DMS53 treated with DMSO at 0.1 percent for 48 hours (cell line): ENCODE data around the gene GPR176.
"Not testable (repeated sequence)": the region's sequence is repeated elsewhere in the genome, so short reads cannot be mapped to it uniquely, and the experiment has no call there.

Experiments
- DNase-seq: peaks from one replicate; lab custom pipeline; 2025; ENCODE audit not compliant: unreplicated experiment; lab: John Stamatoyannopoulos, UW

The GPR176 gene

DNA sequence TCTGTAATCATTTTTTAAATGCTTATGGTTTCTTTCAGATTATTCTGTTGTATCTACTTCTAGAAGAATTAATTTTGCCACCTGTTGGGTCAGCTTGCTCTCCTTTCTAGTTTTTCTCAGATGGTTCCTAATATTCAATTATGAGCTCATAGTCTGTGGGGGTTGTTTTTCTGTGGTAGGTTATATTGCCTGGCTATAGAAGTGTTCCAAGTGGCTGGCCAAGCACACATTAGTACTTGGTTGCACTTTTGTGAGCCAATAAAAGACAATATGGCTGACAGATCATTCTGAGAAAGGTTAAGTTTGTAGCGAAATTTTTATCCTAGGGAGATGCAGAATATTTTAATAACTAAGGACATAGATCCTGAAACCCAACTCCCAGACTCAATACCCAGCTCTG, 105.6 kb downstream of the GPR176 start:
- DNase-seq, result no peak

DNA sequence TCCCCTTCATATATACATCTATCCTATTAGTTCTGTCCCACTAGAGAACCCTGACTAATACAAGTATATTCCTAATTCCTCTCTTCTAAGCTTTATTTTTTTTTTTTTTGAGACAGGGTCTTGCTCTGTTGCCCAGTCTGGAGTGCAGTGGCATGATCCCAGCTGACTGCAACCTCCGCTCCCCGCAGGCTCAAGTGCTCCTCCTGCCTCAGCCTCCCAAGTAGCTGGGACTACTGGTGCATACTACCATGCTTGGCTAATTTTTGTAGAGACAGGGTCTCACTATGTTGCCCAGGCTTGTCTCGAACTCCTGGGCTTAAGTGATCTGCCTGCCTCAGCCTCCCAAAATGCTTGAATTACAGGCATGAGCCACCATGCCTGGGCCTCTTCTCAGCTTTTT, 107.4 kb downstream of the GPR176 start:
- DNase-seq, result not testable (repeated sequence)

DNA sequence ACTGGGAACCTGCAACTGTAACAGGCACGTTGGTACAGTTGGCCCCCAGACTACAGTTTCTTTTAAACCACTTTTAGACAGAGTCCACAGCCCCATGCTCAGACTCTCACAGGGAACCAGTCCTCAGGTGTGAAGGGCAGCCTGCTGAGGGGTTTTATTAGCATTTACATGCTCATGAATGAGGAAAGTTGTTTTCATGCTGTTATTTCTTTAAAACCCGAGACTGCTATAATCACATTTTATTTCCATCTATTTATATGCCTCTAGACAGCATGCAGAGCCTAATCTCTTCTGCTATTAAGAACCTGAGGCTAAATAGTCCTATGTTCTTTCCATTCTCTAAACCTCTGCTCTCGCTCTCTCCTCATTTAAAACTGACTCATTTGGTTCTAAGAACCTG, 111.2 kb downstream of the GPR176 start:
- DNase-seq, result no peak

DNA sequence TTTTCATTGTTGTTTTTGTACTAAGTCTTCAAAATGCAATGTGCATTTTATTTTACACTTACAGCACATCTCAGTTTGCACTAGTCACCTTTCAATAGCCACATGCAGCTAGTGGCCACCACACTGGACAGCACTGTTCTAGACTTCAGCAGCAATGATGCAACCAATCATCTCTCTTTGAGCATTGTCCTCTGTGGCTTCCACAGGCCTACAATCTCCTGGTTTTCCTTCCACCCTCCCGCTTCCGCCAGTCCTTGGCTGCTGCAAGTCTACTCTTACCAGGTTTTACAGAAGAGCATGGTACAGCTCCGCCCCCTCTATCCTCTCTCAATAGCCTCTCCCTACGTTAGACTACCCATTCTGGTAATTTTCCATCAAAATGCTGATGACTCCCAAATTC, 112.3 kb downstream of the GPR176 start:
- no peak for DNase-seq

DNA sequence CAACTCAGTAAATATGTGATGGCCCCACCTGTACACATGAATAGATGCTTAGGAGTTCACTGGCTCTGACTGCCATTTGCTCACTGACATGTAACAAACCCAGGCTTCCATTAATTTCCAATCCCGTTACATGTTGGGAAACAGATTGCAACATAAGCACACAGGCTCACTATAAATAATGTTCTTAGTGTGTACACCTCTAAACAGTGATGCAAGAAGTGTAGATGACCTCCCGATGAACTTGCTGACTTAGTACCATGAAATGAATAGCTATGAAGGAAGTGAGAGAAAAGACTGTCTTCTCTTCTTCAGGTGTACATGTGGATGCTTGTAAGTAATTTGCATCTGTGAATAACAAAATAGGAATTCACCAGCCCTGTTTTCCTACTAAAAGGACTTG, 116.0 kb downstream of the GPR176 start:
- DNase-seq, result no peak

DNA sequence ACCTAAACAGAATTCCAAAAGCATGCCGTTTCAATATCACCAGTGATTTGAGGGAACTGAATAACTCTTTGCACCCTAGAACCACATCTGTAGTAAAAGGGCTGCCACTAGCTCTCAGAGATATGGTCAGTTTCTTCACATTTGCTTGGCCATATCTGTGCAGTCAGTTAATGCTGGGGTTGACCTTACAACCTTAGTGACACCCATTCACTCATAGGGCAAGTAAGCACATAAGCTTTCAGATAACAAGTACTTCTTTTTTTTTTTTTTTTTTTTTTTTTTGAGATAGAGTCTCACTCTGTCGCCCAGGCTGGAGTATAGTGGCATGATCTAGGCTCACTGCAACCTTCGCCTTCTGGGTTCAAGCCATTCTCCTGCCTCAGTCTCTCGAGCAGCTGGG, 117.0 kb downstream of the GPR176 start:
- DNase-seq, result no peak

DNA sequence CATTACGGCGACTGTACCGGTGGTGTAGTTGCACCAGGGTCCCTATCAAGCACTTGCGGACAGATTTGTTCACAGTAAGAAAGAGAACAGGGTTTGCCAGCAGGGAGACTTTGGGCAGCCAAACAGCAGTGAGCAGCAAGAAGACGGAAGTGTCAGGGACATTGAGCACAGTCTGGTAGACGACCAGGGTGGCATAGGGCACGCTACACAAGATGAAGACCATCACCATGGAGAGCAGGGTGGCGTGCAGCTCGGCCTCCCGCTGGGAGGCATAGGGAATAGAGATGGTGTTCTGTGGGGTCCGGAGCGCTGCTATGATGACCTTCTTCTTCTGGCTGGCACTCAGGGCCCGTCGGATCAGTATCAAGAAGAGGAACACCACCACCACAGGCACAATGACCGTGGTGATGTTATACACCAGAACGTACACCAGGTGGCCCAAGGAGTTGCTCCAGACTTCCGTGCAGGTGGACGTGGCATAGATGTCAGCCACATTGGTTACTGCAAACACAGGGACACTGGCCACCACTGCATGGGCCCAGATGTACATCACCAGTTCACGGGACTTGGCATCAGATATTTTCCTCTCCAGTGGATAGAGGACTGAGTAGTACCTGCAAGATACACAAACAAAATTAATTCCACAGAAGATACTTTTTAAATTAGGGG, 118.3 kb downstream of the GPR176 start:
- DNase-seq, result peak; percentile 27

DNA sequence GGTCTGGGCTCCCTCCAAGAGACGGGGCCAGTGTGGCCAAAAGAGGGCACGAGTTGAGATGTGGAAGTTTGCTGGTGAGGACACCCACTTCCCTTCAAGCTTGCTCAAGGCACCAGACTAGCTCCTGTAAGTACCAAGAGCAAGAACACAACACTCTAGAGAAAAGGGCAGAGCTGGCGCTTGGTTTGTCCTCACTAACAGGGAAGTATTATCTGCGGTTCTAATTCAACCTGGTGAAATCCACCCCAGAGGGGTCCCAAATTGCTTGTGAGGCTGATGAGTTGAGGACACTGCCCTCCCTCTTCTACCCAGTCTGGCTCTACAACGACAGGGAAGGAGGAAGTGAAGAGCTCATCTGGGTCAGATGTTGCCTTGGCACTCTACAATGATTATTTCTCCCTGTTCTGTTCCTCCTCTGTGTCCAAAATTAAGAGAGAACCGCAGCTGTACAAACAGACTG, 120.5 kb downstream of the GPR176 start:
- no peak for DNase-seq

DNA sequence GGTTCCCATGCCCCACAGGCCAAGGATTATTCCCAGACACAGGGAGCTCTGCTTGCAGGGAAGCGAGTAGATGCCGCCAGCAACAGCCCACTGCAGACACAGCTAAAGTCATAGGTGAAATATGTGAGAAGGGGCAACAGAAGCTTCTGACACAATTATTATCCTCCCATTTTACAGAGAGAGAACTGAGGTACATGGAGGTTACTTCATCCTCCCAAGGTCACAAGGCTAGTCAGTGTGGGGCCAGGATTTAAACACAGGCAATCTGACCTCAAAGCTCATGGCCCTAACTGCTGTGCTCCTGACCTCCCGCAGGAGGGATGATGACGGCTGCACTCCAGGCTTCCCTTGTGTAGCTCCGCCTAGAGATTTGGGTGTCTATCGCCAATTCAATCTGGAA, 121.7 kb downstream of the GPR176 start:
- no peak for DNase-seq

DNA sequence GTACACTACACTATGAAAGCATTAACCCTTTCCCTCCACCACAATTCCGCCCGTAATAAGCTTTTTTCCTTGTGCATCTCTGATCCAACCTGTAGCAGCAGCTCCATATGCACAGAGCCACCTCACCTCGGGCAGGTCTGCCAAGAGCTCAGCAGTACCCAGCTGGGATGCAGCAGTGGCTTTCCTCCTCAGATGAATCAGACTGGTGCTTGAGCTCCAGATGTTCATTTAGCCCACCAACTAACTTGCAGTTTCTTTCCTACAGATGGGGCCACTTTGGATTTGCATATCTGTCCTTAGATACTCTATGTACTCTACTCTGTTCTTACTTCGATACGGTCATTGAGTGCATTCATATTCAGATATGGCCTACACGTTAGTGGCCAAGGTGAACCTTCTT, 122.7 kb downstream of the GPR176 start:
- no peak for DNase-seq

DNA sequence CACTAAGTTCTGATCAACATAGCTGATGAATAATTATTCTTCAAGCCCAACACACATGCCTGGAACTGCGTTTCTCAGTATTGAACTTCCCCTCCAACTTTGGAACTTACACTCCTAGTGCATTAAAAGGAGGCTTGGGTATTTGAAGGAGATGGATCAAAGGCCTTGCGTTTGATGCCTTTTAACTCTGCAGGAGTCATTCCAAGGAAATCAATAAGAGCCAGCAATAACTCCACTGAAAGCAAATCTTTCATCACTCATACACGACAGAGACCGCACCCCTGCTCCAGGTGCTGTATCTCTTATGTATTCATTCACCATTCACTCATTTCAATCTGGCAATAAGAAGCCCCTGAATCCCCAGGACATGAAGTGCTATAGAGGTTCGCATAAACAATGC, 123.5 kb downstream of the GPR176 start:
- DNase-seq, result no peak

DNA sequence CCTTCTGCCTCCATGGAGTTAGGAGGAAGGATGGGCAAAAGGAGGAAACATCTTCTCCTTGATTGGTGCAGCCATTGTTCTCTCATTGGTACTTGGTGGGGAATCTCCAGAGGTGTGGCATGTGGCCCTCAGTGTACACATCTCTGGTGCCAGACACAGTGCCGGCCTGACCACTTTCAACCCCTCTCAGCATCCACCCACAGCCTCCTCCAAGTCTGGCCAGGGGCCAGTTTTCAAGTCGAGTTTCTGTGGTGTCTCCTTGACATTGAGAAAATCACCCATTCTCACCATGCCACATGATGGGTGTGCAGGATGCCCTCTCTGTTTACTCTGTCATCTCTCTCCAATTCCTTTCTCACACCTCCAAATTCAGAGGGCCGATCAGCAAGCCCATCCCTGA, 124.6 kb downstream of the GPR176 start:
- no peak for DNase-seq

DNA sequence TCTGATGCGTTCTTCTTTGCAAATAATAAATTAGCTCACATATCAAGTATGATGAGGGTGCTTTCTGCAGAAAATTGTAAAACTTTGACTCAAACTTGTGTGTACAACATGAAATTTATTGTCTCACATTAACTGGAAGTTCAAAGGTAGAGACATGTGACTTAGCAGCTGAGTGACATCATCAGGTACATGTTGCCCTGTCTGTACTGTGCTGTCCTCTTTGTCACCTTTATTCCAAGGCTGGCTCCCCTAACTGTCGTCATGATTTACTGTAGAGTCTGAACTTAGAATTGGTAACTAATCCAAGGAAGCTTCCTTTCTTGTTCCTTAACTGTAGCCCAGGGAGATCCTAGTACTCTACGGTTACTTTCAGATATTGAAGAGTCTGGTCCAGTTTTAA, 125.1 kb downstream of the GPR176 start:
- DNase-seq, result no peak

DNA sequence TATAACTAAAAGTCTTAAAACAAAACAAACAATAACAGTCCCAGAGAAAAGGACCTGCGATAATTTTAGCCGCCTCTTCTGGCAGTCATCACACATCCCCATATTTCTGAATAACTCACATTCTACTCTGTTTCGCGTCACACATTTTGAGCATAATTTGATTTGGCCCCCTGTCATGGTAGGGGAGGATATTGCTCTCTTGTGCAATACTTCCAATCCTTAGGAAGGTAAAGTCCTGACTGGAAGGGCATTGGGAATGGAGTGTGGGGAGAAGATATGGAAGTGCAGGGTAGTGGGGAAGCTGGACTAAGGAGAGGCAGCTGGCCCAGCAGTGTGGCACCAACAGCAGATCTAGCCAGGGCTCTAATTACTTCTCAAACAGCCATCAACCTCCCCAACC, 126.1 kb downstream of the GPR176 start:
- DNase-seq, result no peak

DNA sequence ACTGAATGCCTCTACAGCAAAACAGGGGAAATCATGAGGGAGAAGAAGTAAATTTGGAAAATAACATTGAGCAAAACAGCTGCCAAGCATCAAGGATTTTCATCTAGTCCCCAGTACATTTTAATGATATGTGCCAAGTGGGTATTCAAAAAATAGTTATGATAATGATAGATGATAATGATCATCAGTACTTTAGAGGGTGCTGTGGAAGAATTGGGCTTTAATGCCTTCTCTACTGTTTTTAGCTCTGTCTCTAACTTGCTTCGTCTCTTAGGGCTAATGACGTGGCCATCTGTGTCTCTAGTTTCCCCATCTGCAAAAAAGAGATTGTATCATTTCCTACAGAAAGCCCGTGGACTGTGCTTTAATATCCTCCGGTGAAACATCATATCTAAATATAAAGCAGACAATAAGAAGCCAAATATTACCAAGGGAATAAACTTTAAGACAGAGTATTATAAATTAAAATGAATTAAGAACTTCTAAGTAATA, 127.2 kb downstream of the GPR176 start:
- DNase-seq, result no peak

DNA sequence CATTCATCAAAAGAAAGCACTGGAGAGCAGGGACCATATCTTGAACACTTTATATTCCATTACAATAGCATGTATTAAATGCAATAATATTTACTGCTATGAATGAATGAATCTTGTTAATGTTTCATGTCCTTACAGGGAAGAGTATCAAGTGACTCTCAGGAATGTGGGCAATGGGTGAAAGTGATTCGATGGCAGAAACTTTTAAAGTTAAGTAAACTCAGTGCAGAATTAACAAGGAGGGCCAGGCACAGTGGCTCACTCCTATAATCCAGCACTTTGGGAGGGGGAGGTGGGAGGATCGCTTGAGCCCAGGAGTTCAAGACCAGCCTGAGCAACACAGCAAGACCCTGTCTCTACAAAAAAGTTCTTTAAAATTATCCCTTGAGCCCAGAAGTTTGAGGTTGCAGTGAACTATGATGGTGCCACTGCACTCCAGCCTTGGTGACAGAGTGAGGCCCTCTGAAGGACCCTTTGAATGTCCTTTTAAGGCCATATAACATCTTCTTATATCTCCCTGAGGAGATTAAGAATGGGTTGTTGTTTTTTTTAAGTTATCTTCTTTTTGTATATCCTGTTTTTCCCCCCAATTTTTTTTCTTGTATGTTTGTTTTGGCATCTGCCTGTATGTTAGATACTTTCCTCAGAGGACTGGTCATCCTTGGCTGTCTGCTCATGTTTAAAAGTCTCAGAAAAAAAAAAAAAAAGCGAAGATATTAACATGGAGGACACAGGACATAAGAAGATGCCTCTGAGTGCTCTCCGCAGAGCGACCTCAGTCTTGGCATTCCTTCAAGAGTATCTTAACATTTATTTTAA, 127.8 kb downstream of the GPR176 start:
- no peak for DNase-seq

DNA sequence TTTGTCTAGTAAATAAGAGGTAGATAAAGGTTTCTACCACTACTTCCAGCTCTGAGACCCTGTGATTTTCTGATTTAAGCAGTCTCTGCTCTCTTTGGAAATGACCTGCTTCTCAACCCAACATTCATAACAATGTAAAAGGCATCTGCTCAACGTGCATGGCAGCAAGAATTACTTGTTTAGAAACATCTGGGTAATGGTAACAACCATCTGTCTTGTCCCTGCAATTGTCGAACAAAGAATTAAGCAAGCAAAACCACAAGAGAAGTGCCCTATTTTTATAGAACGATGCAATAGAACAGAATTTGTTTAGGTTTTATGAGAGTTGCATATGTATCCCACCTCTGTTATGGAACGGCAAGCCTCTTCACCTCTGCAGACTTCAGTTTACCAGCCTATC, 130.3 kb downstream of the GPR176 start:
- no peak for DNase-seq

DNA sequence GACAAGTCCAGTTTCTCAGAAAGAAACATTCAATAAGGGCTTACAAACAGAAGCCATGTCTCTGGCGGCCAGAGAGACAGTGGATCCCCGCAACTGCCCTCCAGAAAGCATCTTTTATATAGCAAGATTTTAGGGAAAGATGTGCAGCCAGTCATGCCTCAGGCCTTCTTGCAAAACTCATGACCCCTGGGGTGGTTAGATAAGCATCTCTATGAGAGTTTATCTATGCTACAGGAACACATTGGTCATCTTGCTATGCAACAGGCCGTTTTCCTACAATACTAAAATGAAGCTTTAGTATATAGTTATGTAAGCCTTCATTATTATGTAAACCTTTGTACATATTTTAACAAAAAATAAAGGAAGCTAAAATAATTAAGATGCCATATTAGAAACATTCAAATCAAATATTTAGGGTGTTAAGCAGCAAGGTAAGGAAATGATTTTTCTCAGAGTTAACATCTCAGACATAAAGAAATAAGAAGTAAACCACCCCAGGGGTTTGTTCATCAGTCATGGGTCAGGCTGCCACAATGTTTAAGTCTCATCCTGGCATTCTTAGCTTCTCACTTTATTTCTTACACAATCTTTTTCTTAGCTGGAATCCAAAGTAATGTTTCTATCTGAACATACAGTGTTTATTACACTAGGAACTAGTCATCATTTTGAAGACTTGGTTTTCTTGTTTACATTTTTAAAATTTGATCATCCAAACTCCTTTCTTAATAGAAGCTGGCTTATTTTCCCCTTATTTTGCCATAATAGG, 131.1 kb downstream of the GPR176 start:
- DNase-seq, result no peak

DNA sequence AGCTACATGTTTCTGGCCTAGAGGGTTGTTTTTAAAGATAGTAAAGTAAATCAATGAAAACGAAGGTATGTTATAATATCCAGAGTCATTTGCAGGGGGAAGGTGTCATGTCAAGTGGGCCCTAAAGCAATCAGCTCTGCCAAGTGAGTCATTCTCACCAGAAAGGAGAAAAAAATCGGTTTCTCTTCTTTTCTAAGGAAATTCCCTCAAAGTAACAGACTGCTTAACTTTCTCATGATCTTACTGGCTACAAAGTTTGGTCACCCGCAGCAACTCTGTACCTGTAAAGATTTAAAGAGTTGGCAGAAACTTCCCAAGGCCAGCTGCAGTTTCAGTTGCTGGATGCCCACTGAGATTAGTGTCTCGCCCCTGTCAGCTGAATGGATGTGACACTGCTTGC, 132.0 kb downstream of the GPR176 start:
- DNase-seq, result no peak

DNA sequence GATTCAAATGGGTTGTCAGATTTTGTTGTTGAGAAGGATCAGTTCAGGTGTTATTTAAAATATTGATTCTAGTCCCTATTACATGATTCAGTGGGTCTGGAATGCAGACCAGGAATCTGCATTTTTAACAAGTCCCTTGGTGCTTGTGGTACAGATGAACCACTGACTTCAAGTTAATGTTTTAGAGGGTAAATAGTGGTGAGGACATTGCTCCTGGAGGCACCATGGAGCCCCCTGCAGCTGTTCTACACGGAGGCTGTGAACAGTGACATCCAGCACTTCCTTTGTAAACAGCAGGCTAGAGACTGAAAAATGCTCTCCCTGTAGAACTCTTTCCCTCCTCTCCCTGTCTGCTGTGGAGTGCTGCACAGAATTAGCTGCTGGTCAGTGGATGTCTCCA, 132.6 kb downstream of the GPR176 start:
- DNase-seq, result no peak

DNA sequence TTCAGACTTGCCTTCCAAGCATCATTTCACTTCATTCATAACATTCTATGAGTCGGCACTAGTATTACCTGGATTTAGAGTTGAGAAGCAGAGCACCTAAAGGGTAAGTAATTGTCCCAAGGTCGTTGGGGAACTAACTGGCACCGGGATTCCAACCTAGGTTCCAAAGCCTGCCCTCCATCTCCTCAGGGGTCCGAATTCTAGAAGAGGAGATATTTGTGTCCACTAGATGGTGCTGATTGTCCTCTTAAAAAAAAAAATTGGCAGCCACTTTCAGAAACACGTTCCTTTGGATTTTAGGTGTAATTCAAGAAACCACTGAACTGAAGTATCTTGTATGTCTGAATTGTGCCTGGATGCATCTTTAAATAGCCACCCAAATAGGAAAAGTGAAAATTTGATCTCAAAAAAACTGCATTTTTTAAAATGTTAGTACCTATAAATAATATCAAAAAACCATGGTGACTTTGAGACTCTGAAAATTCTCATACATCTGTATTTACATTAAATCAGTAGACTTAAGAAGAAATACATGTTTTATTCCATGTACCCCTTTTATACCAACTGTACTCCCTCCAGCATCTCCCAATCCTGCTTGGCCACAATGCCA, 133.5 kb downstream of the GPR176 start:
- peak; percentile 27 for DNase-seq
